GM12874 (cell line): ENCODE results near the gene MKRN1.

Experiments
- TF ChIP-seq, protein P1 (sequence below): IDR thresholded peaks from 2 replicates; pipeline ENCODE4 v1.5.1; 2011; ENCODE audit warnings: low read depth, mild to moderate bottlenecking, control low read depth, low read length, moderate library complexity; ENCODE audit not compliant: insufficient read depth

Gene MKRN1

DNA sequence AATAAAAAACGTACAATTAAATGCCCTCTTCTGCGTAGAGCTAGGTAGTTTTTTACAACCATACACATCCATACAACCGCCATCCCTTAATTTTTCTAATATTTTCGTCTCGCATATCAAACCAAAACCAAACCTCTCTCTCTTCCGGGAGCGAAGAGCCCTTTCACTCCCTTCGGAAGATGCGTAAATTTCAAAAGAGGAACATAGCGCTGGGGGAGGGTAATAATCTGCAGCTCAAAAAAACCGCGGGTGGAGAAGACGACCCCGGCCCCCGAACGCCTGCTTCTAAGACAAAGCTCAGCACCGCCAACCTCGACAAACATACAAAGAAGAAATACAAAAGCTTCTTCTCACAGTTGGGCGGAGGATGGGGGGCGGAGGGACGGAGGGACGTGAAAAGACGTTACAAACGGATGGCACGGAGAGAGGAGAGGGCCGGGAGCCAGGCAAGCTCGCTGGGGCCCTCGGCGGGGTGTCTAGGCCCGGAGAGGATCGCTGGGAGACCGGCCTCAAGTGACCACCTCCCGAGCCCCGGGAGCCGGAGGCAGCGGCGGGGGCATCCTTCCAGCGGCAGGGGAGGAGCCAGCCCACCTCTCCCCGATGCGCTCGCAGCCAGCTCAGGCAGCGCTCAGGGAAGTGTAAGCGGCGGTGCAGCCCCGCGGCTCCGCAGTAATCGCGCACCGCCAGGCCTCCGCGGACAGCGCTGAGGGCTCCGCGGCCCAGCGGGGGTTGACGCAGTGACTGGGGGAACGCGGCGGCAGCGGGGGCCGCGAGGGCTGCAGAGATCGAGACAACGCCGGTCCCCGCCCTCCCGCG, 851 bp downstream of the MKRN1 start:
- TF ChIP-seq, protein P1, sequence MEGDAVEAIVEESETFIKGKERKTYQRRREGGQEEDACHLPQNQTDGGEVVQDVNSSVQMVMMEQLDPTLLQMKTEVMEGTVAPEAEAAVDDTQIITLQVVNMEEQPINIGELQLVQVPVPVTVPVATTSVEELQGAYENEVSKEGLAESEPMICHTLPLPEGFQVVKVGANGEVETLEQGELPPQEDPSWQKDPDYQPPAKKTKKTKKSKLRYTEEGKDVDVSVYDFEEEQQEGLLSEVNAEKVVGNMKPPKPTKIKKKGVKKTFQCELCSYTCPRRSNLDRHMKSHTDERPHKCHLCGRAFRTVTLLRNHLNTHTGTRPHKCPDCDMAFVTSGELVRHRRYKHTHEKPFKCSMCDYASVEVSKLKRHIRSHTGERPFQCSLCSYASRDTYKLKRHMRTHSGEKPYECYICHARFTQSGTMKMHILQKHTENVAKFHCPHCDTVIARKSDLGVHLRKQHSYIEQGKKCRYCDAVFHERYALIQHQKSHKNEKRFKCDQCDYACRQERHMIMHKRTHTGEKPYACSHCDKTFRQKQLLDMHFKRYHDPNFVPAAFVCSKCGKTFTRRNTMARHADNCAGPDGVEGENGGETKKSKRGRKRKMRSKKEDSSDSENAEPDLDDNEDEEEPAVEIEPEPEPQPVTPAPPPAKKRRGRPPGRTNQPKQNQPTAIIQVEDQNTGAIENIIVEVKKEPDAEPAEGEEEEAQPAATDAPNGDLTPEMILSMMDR: no peak

DNA sequence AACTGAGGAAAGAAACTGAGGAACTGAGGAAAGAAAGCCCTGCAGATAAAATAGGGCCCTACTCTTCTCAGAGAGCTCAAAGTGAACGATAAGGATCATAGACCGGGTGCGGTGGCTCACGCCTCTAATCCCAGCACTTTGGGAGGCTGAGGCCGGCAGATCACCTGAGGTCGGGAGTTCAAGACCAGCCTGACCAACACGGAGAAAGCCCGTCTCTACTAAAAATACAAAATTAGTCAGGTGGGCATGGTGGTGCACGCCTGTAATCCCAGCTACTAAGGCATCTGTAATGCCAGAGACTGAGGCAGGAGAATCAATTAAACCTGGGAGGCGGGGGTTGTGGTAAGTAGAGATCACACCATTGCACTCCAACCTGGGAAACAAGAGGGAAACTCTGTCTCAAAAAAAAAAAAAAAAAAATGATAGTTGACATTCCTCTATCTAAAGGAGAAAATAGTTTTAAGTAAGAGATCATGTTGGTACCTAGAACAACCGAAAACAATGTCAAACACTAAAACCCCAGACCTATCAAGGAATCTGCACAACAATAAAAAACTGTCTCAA, 2.5 kb downstream of the MKRN1 start:
- TF ChIP-seq, protein P1: no peak

DNA sequence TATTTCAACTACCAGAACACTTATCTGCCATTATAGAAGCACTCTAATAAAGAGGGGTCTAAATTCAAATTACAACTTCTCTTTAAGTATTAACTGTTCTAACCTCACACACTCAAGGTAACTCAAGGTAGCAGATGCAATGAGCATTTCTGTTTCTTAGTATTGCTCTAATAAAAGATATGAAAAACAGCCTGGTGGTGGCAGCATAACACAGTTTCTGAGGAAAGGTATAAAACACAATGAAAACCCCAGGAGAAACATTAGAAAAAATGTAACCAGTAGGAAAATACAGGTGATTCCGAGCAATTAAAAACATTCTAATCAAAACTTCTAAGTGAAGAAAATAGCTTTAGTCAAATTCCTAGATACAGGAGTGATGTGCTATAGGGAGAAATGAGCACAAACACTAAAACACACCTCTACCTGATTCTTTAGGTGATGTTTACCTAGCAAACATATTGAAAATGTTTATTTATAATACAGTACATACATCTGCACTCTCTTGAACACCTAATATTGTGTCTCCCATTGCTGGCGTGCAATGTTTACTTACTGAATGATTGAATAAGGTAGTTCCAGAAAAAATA, 3.5 kb downstream of the MKRN1 start:
- TF ChIP-seq, protein P1: peak; percentile 29; the same call in 1 of the 2 replicates

DNA sequence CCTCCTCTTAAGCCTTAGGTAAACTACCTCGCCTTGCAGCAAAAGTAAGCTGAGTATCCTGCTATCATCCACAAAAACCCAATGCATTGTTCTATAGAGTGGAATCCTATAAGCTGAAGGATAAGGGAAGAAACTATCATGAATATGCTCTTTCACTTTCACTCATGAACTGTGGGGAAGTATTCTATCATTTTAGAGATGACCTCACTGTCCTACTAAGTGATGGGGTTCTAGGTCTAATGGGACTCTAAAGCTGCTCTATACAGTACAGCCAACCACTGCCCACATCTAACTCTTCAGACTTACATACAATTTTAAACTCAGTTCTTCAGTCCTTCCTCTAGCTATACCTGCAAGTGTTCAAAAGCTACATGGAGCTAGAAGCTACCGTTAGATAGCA, 16.2 kb downstream of the MKRN1 start:
- TF ChIP-seq, protein P1: no peak

DNA sequence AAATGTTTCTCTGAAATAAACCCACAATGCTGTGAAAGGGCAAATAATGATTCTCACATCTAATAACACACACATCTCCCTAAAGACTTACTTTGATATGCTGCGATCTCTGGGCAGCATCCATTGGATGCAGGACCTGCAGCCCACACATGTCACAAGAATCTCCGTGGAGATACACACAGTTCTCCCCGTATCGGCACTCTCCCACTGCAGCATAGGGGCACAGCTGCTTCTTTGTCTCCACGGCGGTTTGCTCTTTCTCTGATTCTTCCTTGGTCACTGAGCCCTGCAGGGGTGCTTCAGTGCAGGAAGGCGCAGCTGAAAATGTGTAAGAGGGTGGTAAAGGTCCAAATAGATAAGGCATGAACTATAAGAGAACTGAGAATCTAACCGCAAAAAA, 20.4 kb downstream of the MKRN1 start:
- TF ChIP-seq, protein P1: no peak

DNA sequence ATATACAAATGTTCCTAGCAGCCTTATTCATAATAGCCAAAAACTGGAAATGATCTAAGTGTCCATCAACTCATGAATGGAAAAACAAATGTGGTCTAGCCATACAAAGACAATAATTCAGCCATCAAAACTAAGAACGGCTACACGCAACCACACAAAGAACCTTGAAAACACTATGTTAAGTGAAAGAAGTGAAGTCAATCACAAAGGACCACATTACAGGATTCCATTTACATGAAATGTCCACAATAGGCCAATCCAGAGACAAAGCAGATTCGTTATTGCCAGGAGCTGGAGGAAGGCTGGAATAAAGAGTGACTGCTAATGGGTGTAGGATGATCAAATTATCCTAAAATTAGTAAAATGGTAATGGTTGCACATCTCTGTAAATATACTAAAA, 21.1 kb downstream of the MKRN1 start:
- TF ChIP-seq, protein P1: no peak

DNA sequence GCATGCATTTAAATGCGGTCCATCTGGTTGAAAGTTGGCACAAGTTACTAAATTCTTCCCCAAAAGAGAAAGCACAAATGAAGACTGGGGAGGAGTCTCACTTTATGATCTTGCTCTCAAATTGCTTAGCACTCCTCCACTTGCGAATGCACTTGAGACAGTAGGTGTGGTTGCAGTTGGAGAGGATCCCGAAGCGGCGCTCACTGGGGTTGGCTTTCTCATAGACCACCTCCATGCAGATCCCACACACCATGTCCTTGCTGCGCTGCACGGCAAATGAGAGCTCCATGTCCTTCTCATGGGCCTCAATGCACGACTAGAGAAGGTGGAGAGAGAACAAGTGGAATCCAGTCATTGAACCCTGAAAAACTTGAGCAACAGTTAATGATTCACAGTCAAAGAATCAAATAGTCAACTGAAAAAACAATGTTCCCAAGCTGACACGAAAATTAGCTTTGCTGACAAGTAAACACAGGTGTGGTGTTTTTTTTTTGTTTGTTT, 22.7 kb downstream of the MKRN1 start:
- TF ChIP-seq, protein P1: no peak
